C4-2B (cell line): Measurements from ENCODE around the gene GEMIN5.

ENCODE experiments used
- CTCF ChIP-seq: fragments of 450-650 bp; conservative IDR thresholded peaks from 2 replicates; pipeline ENCODE4 v1.5.1; 2017; ENCODE audit warnings: mild to moderate bottlenecking
- ZFX ChIP-seq: fragments of 450-650 bp; IDR thresholded peaks from 2 replicates; pipeline ENCODE4 v1.6.1; 2017

GRCh38 chr5:154944716-154945115 lies 6.7 kb upstream of the GEMIN5 start:
- TF ChIP-seq CTCF, result no peak
- TF ChIP-seq ZFX, result no peak
